ENCODE data around the gene PNLIPRP1. TPM values are rescaled to one million over a fixed set of nuclear protein-coding genes. Genes with fewer than 3 reads are reported as not detected.

Gene PNLIPRP1
- total RNA-seq, 1 experiment from 2014 or later = 1.6 TPM

GRCh38 chr10:116648903-116649302, 58.1 kb downstream of the PNLIPRP1 start:
- H3K27me3 ChIP-seq (ENCODE audit: insufficient read depth, low read length) = peaks cover 12% of the 10 kb centered on the region; the same call in 1 of the 2 replicates
- CTCF ChIA-PET = no interaction called here
- H3K4me2 ChIP-seq (ENCODE audit: low read length) = no peak overlapping the region
- no peak overlapping the region for H3K4me3 ChIP-seq (replicated peaks in 1 of 2; ENCODE audit: low read depth in 1 of 2, low read length in 2 of 2)
- no peaks in the 10 kb centered on the region for H3K9me2 ChIP-seq (ENCODE audit: insufficient read depth)
- RAD21 ChIA-PET (ENCODE audit: low non-redundant PET in 1 of 2, low total read pairs in 2 of 2, uncharacterized antibody in 2 of 2, unreplicated experiment in 2 of 2) = no interaction called here
- H3K27ac ChIP-seq (ENCODE audit: low read depth, low read length) = no peak overlapping the region
- no peak for ATAC-seq
- no peak overlapping the region for H2AFZ ChIP-seq (ENCODE audit: low read depth, low read length, poor library complexity, severe bottlenecking)
- POLR2A ChIA-PET = no interaction called here
- TF ChIP-seq SRF (IDR thresholded peaks at IDR 0.05; ENCODE audit: low read depth) (no peak), RAD21 (IDR thresholded peaks at IDR 0.05; ENCODE audit: low read depth) (no peak), SP1 (IDR thresholded peaks at IDR 0.05; ENCODE audit: low read depth) (no peak), YY1 (IDR thresholded peaks at IDR 0.05; ENCODE audit: extremely low read depth, insufficient replicate concordance, low read depth, low read length) (no peak), EZH2phosphoT487 (IDR thresholded peaks at IDR 0.05; ENCODE audit: borderline replicate concordance) (no peak), MAX (IDR thresholded peaks at IDR 0.05) (no peak), CEBPB (IDR thresholded peaks at IDR 0.05; ENCODE audit: low read depth) (no peak), ZNF274 (IDR thresholded peaks at IDR 0.05; ENCODE audit: low read depth, low read length) (no peak), CBX3 (IDR thresholded peaks at IDR 0.05; ENCODE audit: low read depth) (no peak), TCF7L2 (IDR thresholded peaks at IDR 0.05; ENCODE audit: borderline replicate concordance, extremely low read depth, insufficient read depth, insufficient read length) (no peak), POLR2AphosphoS5 (IDR thresholded peaks at IDR 0.05; ENCODE audit: low read depth, low read length) (no peak)
- TF ChIP-seq, protein P1, sequence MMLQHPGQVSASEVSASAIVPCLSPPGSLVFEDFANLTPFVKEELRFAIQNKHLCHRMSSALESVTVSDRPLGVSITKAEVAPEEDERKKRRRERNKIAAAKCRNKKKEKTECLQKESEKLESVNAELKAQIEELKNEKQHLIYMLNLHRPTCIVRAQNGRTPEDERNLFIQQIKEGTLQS (IDR thresholded peaks at IDR 0.05) = no peak
- no peaks in the 10 kb centered on the region for H3K79me2 ChIP-seq (ENCODE audit: insufficient read depth, low read length)
- no TSS peak for BruUV-seq (replicated peaks)
- DNase-seq (ENCODE audit: low read depth, low spot score) = no peak
- no peak overlapping the region for H3K9ac ChIP-seq (ENCODE audit: low read length)
- H3K9me3 ChIP-seq (ENCODE audit: control insufficient read depth in 1 of 2, insufficient read depth in 1 of 2, low read depth in 1 of 2, low read length in 2 of 2) = no peaks in the 10 kb centered on the region
- no peaks in the 10 kb centered on the region for H4K20me1 ChIP-seq (ENCODE audit: insufficient read depth)
- H3K4me1 ChIP-seq (ENCODE audit: control insufficient read depth in 1 of 2, insufficient read depth in 2 of 2, low read length in 2 of 2) = no peaks in the 10 kb centered on the region
- no peaks in the 10 kb centered on the region for H3K36me3 ChIP-seq (ENCODE audit: control insufficient read depth in 1 of 2, insufficient read depth in 2 of 2, low read length in 2 of 2)
- intact Hi-C loops (cut with micrococcal nuclease) = no loop called here
